ENCODE results near the gene LEMD2. TPM values are rescaled to one million over a fixed set of nuclear protein-coding genes. Genes with fewer than 3 reads are reported as not detected.

The LEMD2 gene
- total and polyA plus RNA-seq, 7 donors: 21.3 to 63.3 (median 37.3) TPM

- 0% methylated on average over 36 to 53 of the region's 53 CpGs for WGBS, 3 donors
- H3K36me3 ChIP-seq (ENCODE audit: insufficient read depth in 1 of 2, low read depth in 1 of 2): peaks cover under 1 to 24% of the 10 kb centered on the region in 2 donors
- peak overlapping the region; percentile 92 for H3K4me3 ChIP-seq
- H3K27ac ChIP-seq: peak overlapping the region; percentile 99
- DNase-seq (peak; percentile 86 to 92), ATAC-seq (peak; percentile 77 to 83 (median 81))
- H3K9me3 ChIP-seq: no peaks in the 10 kb centered on the region
- H3K4me1 ChIP-seq: peaks cover 37% of the 10 kb centered on the region
- TF ChIP-seq CTCF (IDR thresholded peaks at IDR 0.05): no peak
- intact Hi-C loops (cut with DNase I): no loop called here
- peaks cover 0 to 5% (median 0%) of the 10 kb centered on the region in 3 donors for H3K27me3 ChIP-seq (ENCODE audit: insufficient read depth in 3 of 3, low read length in 2 of 3)
Measured at GRCh38 chr6:33787954-33788693, 806 bp downstream of the LEMD2 start.

- peaks cover 37% of the 10 kb centered on the region for H3K4me1 ChIP-seq
- peak overlapping the region; percentile 92 for H3K4me3 ChIP-seq
- intact Hi-C loops (cut with DNase I): no loop called here
- H3K36me3 ChIP-seq (ENCODE audit: insufficient read depth in 1 of 2, low read depth in 1 of 2): peaks cover 4 to 31% of the 10 kb centered on the region in 2 donors
- 35 to 43% (median 38%) methylated on average over 7 of the region's 7 CpGs for WGBS, 3 donors
- H3K9me3 ChIP-seq: no peaks in the 10 kb centered on the region
- DNase-seq (no peak), ATAC-seq (no peak)
- no peak for TF ChIP-seq CTCF (IDR thresholded peaks at IDR 0.05)
- H3K27ac ChIP-seq: peak overlapping the region; percentile 99
- no peaks in the 10 kb centered on the region for H3K27me3 ChIP-seq (ENCODE audit: insufficient read depth in 3 of 3, low read length in 2 of 3)
Measured at GRCh38 chr6:33787346-33787953, 1.5 kb downstream of the LEMD2 start.

- H3K27me3 ChIP-seq (ENCODE audit: insufficient read depth in 3 of 3, low read length in 2 of 3): no peaks in the 10 kb centered on the region
- DNase-seq (no peak), ATAC-seq (no peak)
- TF ChIP-seq CTCF (IDR thresholded peaks at IDR 0.05): no peak
- 48 to 60% (median 54%) methylated on average over 3 of the region's 3 CpGs for WGBS, 3 donors
- H3K4me1 ChIP-seq: peaks cover 37% of the 10 kb centered on the region
- peaks cover 4 to 38% of the 10 kb centered on the region in 2 donors for H3K36me3 ChIP-seq (ENCODE audit: insufficient read depth in 1 of 2, low read depth in 1 of 2)
- no peaks in the 10 kb centered on the region for H3K9me3 ChIP-seq
- H3K4me3 ChIP-seq: peak overlapping the region; percentile 92
- H3K27ac ChIP-seq: peak overlapping the region; percentile 99
- intact Hi-C loops (cut with DNase I): no loop called here
Measured at GRCh38 chr6:33786736-33787135, 2.2 kb downstream of the LEMD2 start.

- TF ChIP-seq CTCF (IDR thresholded peaks at IDR 0.05): no peak
- peaks cover 4 to 47% of the 10 kb centered on the region in 2 donors for H3K36me3 ChIP-seq (ENCODE audit: insufficient read depth in 1 of 2, low read depth in 1 of 2)
- H3K4me1 ChIP-seq: peaks cover 37% of the 10 kb centered on the region
- DNase-seq: no peak
- no peak for ATAC-seq
- H3K27me3 ChIP-seq (ENCODE audit: insufficient read depth in 3 of 3, low read length in 2 of 3): no peaks in the 10 kb centered on the region
- intact Hi-C loops (cut with DNase I): no loop called here
- H3K9me3 ChIP-seq: no peaks in the 10 kb centered on the region
- no peak overlapping the region for H3K4me3 ChIP-seq
- peak overlapping the region; percentile 99 for H3K27ac ChIP-seq
- WGBS, 3 donors: 52 to 53% (median 53%) methylated on average over 3 of the region's 3 CpGs
Measured at GRCh38 chr6:33785778-33786177, 3.2 kb downstream of the LEMD2 start.

Data from psoas muscle (tissue), 8 donors.